Measurements from ENCODE around the gene UMODL1.
A peak's percentile ranks its signal among the peaks of the same experiment; 100 is the strongest.

UMODL1 gene

GRCh38 chr21:42151148-42151947 lies 80.2 kb downstream of the UMODL1 start:
- no peak for DNase-seq

- no peak for DNase-seq
Measured at GRCh38 chr21:42151948-42152220, 80.8 kb downstream of the UMODL1 start.

GRCh38 chr21:42153046-42153686 lies 82.0 kb downstream of the UMODL1 start:
- no peak for DNase-seq

- DNase-seq: no peak
Measured at GRCh38 chr21:42153746-42154145, 82.6 kb downstream of the UMODL1 start.

- DNase-seq: no peak
Measured at GRCh38 chr21:42154237-42155044, 83.3 kb downstream of the UMODL1 start.

GRCh38 chr21:42155045-42155855 lies 84.1 kb downstream of the UMODL1 start:
- DNase-seq: no peak

GRCh38 chr21:42156690-42157605 lies 85.8 kb downstream of the UMODL1 start:
- no peak for DNase-seq

GRCh38 chr21:42157606-42158310 lies 86.6 kb downstream of the UMODL1 start:
- DNase-seq: no peak

GRCh38 chr21:42158846-42159245 lies 87.7 kb downstream of the UMODL1 start:
- DNase-seq: no peak

- no peak for DNase-seq
Measured at GRCh38 chr21:42159560-42160110, 88.5 kb downstream of the UMODL1 start.

- DNase-seq: no peak
Measured at GRCh38 chr21:42160111-42160721, 89.1 kb downstream of the UMODL1 start.

GRCh38 chr21:42160765-42161164 lies 89.6 kb downstream of the UMODL1 start:
- no peak for DNase-seq

GRCh38 chr21:42161401-42161955 lies 90.4 kb downstream of the UMODL1 start:
- DNase-seq: no peak

GRCh38 chr21:42161956-42162681 lies 91.0 kb downstream of the UMODL1 start:
- no peak for DNase-seq

GRCh38 chr21:42162831-42163510 lies 91.9 kb downstream of the UMODL1 start:
- peak; percentile 4 for DNase-seq

- DNase-seq: no peak
Measured at GRCh38 chr21:42163511-42163863, 92.4 kb downstream of the UMODL1 start.

GRCh38 chr21:42164064-42164789 lies 93.1 kb downstream of the UMODL1 start:
- DNase-seq: no peak

GRCh38 chr21:42164818-42165217 lies 93.7 kb downstream of the UMODL1 start:
- DNase-seq: no peak

Measured in fibroblast of skin of scalp (primary cell).